Thyroid gland (tissue), 4 donors: ENCODE results near the gene ANKRD39. TPM values are rescaled to one million over a fixed set of nuclear protein-coding genes. Genes with fewer than 3 reads are reported as not detected.

Experiments used
- DNase-seq, 2 donors: peaks; one replicate each; pipeline ENCODE4 v3.0.0-alpha.2; 2019
- H3K27ac ChIP-seq, 3 donors: fragments of 200-600 bp; sonication (generic); 1 replicate in 2 of 3; 2 replicates in 1 of 3; pipeline ENCODE4 v1.5.1; 2016 to 2019; ENCODE audit warnings: mild to moderate bottlenecking in 1 of 3, moderate library complexity in 1 of 3
- H3K27me3 ChIP-seq: fragments of 200-600 bp; sonication (generic); one replicate; pipeline ENCODE4 v1.5.1; 2019
- H3K36me3 ChIP-seq, 2 donors: fragments of 200-600 bp; sonication (generic); one replicate each; pipeline ENCODE4 v1.5.1; 2016 to 2019
- H3K4me1 ChIP-seq, 2 donors: fragments of 200-600 bp; sonication (generic); one replicate each; pipeline ENCODE4 v1.5.1; 2017 to 2019
- H3K4me3 ChIP-seq, 3 donors: fragments of 200-600 bp; sonication (generic); replicated peaks in 1 of 3; 1 replicate in 2 of 3; 2 replicates in 1 of 3; pipeline ENCODE4 v1.5.1; 2016; ENCODE audit warnings: mild to moderate bottlenecking in 1 of 3
- H3K9me3 ChIP-seq: fragments of 200-600 bp; sonication (generic); one replicate; pipeline ENCODE4 v1.5.1; 2017
- CTCF ChIP-seq, 6 experiments: fragments of 200-600 bp in 3 of 6; fragments of 450-650 bp in 3 of 6; sonication (generic) in 3 of 6; IDR thresholded peaks; one replicate each; pipeline ENCODE4 v1.5.1; 2016 to 2019; ENCODE audit warnings: antibody characterized with exemption in 6 of 6, mild to moderate bottlenecking in 2 of 6, inconsistent platforms in 1 of 6, moderate library complexity in 1 of 6
- POLR2A ChIP-seq, 2 donors: fragments of 450-650 bp; IDR thresholded peaks; one replicate each; pipeline ENCODE4 v1.6.1; 2017; ENCODE audit warnings: antibody characterized with exemption in 2 of 2, mild to moderate bottlenecking in 2 of 2, moderate library complexity in 1 of 2
- WGBS, 2 donors: methylation state at CpG; one replicate each; pipeline ENCODE4 v1.1.5; 2017; 5-methylcytosine and 5-hydroxymethylcytosine counted together
- intact Hi-C: fragments of 100-400 bp; cut with DNase I; formaldehyde crosslinking; loops from one replicate; pipeline ENCODE4 v1.15.1; 2023
- total RNA-seq, 4 donors: library from RNA; depleted of rRNA; stranded (reverse); fragments of >200 nt; gene quantifications; one replicate each; pipeline ENCODE4 v1.2.3, GENCODE V29; 2016

Gene ANKRD39
- total RNA-seq, 4 donors from 2014 or later = 11.6 to 25.7 (median 14.1) TPM

GRCh38 chr2:96878171-96878570 is 20.4 kb upstream of the ANKRD39 start:
- Histone ChIP-seq H3K27ac (no peak overlapping the region), H3K27me3 (no peaks in the 10 kb centered on the region), H3K4me1 (peaks cover 0 to 7% of the 10 kb centered on the region in 2 donors), H3K36me3 (no peaks in the 10 kb centered on the region), H3K4me3 (no peak overlapping the region), H3K9me3 (no peaks in the 10 kb centered on the region)
- WGBS, 2 donors = 85 to 88% methylated on average over 1 to 5 of the region's 7 CpGs
- no peak for DNase-seq
- TF ChIP-seq CTCF (IDR thresholded peaks at IDR 0.05) (no peak), POLR2A (IDR thresholded peaks at IDR 0.05) (no peak)
- intact Hi-C loops = no loop called here

DNA sequence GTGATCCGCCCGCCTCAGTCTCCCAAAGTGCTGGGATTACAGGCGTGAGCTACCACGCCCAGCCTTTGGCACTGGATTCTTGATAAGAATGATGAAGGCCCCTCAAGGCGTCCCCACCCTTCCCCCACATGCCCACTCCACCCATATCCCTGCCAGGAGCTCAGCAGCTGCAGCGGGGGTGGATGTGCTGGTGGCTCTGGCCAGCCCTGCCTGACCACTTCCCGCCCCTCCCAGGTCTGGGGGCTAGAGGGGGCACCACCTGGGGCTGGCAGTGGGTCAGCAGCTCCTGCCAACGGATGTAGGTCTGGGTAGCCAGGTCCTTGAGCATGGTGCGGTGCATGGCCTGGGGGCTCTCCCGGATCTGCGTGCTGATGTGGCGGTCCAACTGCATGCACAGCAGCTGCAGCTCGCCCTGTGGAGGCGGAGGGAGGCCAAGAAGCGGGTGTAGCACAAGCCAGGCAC is 19.8 kb upstream of the ANKRD39 start:
- H3K27ac ChIP-seq = no peak overlapping the region
- no peak for TF ChIP-seq CTCF (IDR thresholded peaks at IDR 0.05)
- no peak for TF ChIP-seq POLR2A (IDR thresholded peaks at IDR 0.05)
- no peak for DNase-seq
- H3K4me1 ChIP-seq = peaks cover 0 to 12% of the 10 kb centered on the region in 2 donors
- intact Hi-C loops = no loop called here
- WGBS, 2 donors = 87 to 95% methylated on average over 12 to 13 of the region's 15 CpGs
- H3K36me3 ChIP-seq = no peaks in the 10 kb centered on the region
- H3K27me3 ChIP-seq = no peaks in the 10 kb centered on the region
- no peak overlapping the region for H3K4me3 ChIP-seq
- no peaks in the 10 kb centered on the region for H3K9me3 ChIP-seq

- H3K4me3 ChIP-seq = no peak overlapping the region
- no peaks in the 10 kb centered on the region for H3K9me3 ChIP-seq
- H3K27ac ChIP-seq = no peak overlapping the region
- peaks cover 0 to 13% of the 10 kb centered on the region in 2 donors for H3K4me1 ChIP-seq
- DNase-seq = no peak
- H3K27me3 ChIP-seq = no peaks in the 10 kb centered on the region
- TF ChIP-seq CTCF (IDR thresholded peaks at IDR 0.05) = no peak
- TF ChIP-seq POLR2A (IDR thresholded peaks at IDR 0.05) = no peak
- intact Hi-C loops = no loop called here
- WGBS, 2 donors = 77 to 89% methylated on average over 6 of the region's 6 CpGs
- H3K36me3 ChIP-seq = no peaks in the 10 kb centered on the region
Measured at GRCh38 chr2:96877042-96877451, 19.2 kb upstream of the ANKRD39 start.

DNA sequence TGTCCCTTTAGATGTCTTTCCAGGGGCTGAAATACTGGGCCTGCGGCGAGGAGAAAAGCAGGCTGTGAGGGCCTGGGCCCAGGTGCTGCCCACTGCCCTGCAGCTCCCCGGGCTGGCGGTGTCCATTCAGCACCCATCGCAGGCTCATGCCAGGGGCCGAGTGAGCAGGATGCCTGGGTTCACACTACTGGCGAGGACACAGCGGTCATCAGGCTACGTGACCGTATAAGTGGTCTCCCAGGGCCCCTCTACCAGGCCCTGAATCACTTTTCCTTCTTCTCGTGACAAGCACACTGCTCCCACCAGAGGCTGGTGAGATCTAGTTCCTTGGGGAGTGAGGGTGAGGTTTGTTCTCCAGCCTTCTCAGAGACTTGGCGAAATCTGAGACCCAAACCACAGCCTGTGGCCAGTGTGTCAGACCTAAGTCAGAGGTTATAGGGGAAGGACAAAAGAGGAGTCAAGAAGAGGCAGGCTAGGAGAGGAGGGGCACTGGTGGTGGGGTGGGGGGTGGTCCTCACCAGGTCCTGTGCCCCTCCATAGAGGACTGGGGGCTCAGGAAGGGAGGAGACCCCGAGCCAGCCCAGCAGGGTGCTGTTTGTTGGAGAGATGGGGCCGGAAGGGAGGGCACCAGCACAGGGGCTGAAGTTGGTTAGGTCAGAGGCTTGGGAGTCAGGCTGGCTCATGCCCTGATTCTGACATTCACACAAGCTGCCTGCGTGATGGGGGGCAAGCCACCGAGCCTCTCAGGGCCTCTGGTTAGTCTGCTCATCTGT is 18.6 kb upstream of the ANKRD39 start:
- Histone ChIP-seq H3K4me1 (peaks cover 0 to 13% of the 10 kb centered on the region in 2 donors), H3K27me3 (no peaks in the 10 kb centered on the region), H3K27ac (no peak overlapping the region), H3K4me3 (no peak overlapping the region), H3K9me3 (no peaks in the 10 kb centered on the region), H3K36me3 (no peaks in the 10 kb centered on the region)
- no peak for DNase-seq
- TF ChIP-seq CTCF (IDR thresholded peaks at IDR 0.05) (no peak), POLR2A (IDR thresholded peaks at IDR 0.05) (no peak)
- intact Hi-C loops = no loop called here
- 89 to 94% methylated on average over 13 to 15 of the region's 16 CpGs for WGBS, 2 donors

DNA sequence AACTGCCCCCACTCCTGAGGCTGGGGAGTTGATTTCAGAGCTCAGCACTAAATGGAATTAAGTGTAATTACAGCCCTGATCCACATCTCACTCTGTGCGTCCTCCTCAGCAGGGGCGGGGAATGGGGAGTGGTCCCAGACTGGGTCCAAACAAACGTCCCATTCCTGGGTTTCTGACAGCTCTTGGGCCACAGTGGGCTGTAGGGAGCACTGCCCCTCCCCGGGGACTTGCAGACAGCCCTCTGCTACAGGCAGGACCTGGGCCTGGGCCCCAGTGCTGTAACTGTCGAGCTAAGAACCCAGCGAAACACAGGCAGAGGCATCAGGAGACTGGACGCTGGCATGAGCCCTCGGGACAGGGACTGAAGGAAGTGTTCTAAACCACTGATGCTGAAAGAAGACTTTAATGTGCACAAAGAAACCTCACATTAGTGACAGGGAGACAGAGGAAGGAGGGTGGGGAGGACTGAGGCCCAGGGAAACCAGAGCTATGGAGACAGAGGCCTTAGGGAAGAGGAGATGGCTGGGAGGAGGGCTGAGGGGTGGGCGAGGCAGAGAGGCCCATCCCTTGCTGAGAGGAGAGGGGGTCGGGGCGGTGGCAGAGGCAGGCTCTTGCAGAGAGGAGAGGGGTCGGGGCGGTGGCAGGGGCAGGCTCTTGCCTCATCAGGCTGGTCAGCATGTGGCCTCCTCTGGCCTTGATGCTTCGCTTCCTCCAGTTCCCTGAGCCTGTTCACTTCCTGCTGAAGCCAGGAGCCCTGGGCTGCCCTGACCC is 17.9 kb upstream of the ANKRD39 start:
- H3K27ac ChIP-seq = no peak overlapping the region
- TF ChIP-seq CTCF (IDR thresholded peaks at IDR 0.05) (no peak), POLR2A (IDR thresholded peaks at IDR 0.05) (no peak)
- intact Hi-C loops = no loop called here
- H3K4me1 ChIP-seq = peaks cover 0 to 19% of the 10 kb centered on the region in 2 donors
- no peak overlapping the region for H3K4me3 ChIP-seq
- no peaks in the 10 kb centered on the region for H3K36me3 ChIP-seq
- no peak for DNase-seq
- no peaks in the 10 kb centered on the region for H3K9me3 ChIP-seq
- no peaks in the 10 kb centered on the region for H3K27me3 ChIP-seq
- WGBS, 2 donors = 73 to 77% methylated on average over 13 to 14 of the region's 14 CpGs
